Esophagus squamous epithelium (tissue), 5 donors: ENCODE measurements around the gene THOC3. TPM values are rescaled to one million over a fixed set of nuclear protein-coding genes. Genes with fewer than 3 reads are reported as not detected.
"Not testable (repeated sequence)": the region's sequence is repeated elsewhere in the genome, so short reads cannot be mapped to it uniquely, and the experiment has no call there.

Experiments used
- DNase-seq: peaks from one replicate; lab custom pipeline; 2025; lab: John Stamatoyannopoulos, UW
- H3K27ac ChIP-seq, 4 donors: fragments of 200-600 bp; sonication (generic); one replicate each; pipeline ENCODE4 v1.5.1; 2016 to 2019; ENCODE audit warnings: mild to moderate bottlenecking in 1 of 4
- H3K27me3 ChIP-seq, 4 donors: fragments of 200-600 bp; sonication (generic); 1 replicate in 3 of 4; 2 replicates in 1 of 4; pipeline versions ENCODE4 v1.5.1 to v1.6.0; 2017 to 2021; ENCODE audit warnings: antibody characterized with exemption in 1 of 4
- H3K36me3 ChIP-seq, 3 donors: fragments of 200-600 bp; sonication (generic); one replicate each; pipeline ENCODE4 v1.5.1; 2016 to 2019
- H3K4me1 ChIP-seq, 3 donors: fragments of 200-600 bp; sonication (generic); one replicate each; pipeline ENCODE4 v1.5.1; 2017 to 2019
- H3K4me3 ChIP-seq, 4 donors: fragments of 200-600 bp; sonication (generic); 1 replicate in 3 of 4; 2 replicates in 1 of 4; pipeline ENCODE4 v1.5.1; 2016 to 2019; ENCODE audit warnings: mild to moderate bottlenecking in 2 of 4, moderate library complexity in 1 of 4
- H3K9me3 ChIP-seq, 3 donors: fragments of 200-600 bp; sonication (generic); one replicate each; pipeline ENCODE4 v1.5.1; 2016 to 2019
- WGBS, 2 donors: methylation state at CpG; one replicate each; pipeline ENCODE4 v1.1.5; 2018; 5-methylcytosine and 5-hydroxymethylcytosine counted together
- intact Hi-C: fragments of 100-400 bp; cut with DNase I; formaldehyde crosslinking; loops from one replicate; pipeline ENCODE4 v1.15.0; 2022
- total RNA-seq, 4 donors: library from RNA; depleted of rRNA; stranded (reverse); fragments of >200 nt; gene quantifications; one replicate each; pipeline ENCODE4 v1.1.0, GENCODE V29; 2016
- donor health status: DM: yes; HTN: yes; CAD: no.

Gene THOC3
- 100 to 1,000 TPM; 105 to 201 (median 127) TPM for total RNA-seq

- Histone ChIP-seq H3K27ac (peak within 1 kb of the TSS; percentile 50 to 83 (median 74)), H3K4me3 (peak within 1 kb of the TSS; percentile 54 to 80 (median 64))
- H3K36me3 ChIP-seq, H3K9me3 ChIP-seq, DNase-seq, H3K4me1 ChIP-seq, H3K27me3 ChIP-seq, intact Hi-C loops: not testable (repeated sequence)
- WGBS, 2 donors, result 1% methylated on average over 18 of the region's 67 CpGs; no CpG with 5 or more reads in 1 of the 2 donors
These were observed at the start of gene THOC3 for GRCh38 chr5:175967471-175968372. Gene THOC3 (minus strand): TSS chr5:175968315. CDS start chr5:175968208, 107 bp downstream.

- H3K9me3 ChIP-seq, H3K27me3 ChIP-seq, H3K36me3 ChIP-seq, H3K27ac ChIP-seq, intact Hi-C loops, H3K4me1 ChIP-seq, DNase-seq, H3K4me3 ChIP-seq: not testable (repeated sequence)
- no CpG with 5 or more reads among the region's 4 CpGs for WGBS, 2 donors
These were observed 49.2 kb upstream of the THOC3 start for GRCh38 chr5:176017324-176017723.

- 79 to 82% methylated on average over 3 to 5 of the region's 6 CpGs for WGBS, 2 donors
- not testable (repeated sequence) for H3K4me3 ChIP-seq
These were observed 46.2 kb upstream of the THOC3 start for GRCh38 chr5:176014360-176014759.

GRCh38 chr5:176011088-176011487 lies 43.0 kb upstream of the THOC3 start:
- H3K9me3 ChIP-seq, H3K27me3 ChIP-seq, DNase-seq, H3K36me3 ChIP-seq, H3K4me3 ChIP-seq, H3K4me1 ChIP-seq, H3K27ac ChIP-seq, intact Hi-C loops: not testable (repeated sequence)
- 40 to 79% methylated on average over 1 to 4 of the region's 4 CpGs for WGBS, 2 donors

More at GRCh38 chr5:176014360-176014759, 46.2 kb upstream of the THOC3 start:
- DNase-seq, H3K27ac ChIP-seq, H3K36me3 ChIP-seq, H3K9me3 ChIP-seq, H3K27me3 ChIP-seq, H3K4me1 ChIP-seq, intact Hi-C loops: not testable (repeated sequence)

GRCh38 chr5:176010202-176010601 lies 42.1 kb upstream of the THOC3 start:
- H3K4me1 ChIP-seq, H3K36me3 ChIP-seq, H3K4me3 ChIP-seq, intact Hi-C loops, H3K27me3 ChIP-seq, DNase-seq, H3K9me3 ChIP-seq, H3K27ac ChIP-seq: not testable (repeated sequence)
- WGBS, 2 donors, result 66 to 80% methylated on average over 2 to 4 of the region's 8 CpGs

- H3K36me3 ChIP-seq, H3K27me3 ChIP-seq, H3K27ac ChIP-seq, intact Hi-C loops, H3K4me3 ChIP-seq, H3K4me1 ChIP-seq, DNase-seq, H3K9me3 ChIP-seq: not testable (repeated sequence)
- WGBS, 2 donors, result no CpG with 5 or more reads among the region's 4 CpGs
These were observed 39.1 kb upstream of the THOC3 start for GRCh38 chr5:176007220-176007619.

GRCh38 chr5:176006819-176007218 lies 38.7 kb upstream of the THOC3 start:
- H3K4me3 ChIP-seq, intact Hi-C loops, H3K36me3 ChIP-seq, H3K27ac ChIP-seq, H3K9me3 ChIP-seq, H3K27me3 ChIP-seq, DNase-seq, H3K4me1 ChIP-seq: not testable (repeated sequence)
- 87 to 88% methylated on average over 6 to 7 of the region's 13 CpGs for WGBS, 2 donors

- H3K27me3 ChIP-seq, intact Hi-C loops, DNase-seq, H3K9me3 ChIP-seq, H3K27ac ChIP-seq, H3K4me1 ChIP-seq, H3K36me3 ChIP-seq, H3K4me3 ChIP-seq: not testable (repeated sequence)
- 35% methylated on average over 2 of the region's 6 CpGs; no CpG with 5 or more reads in 1 of the 2 donors for WGBS, 2 donors
These were observed 29.9 kb upstream of the THOC3 start for GRCh38 chr5:175997979-175998378.

GRCh38 chr5:175997495-175997894 lies 29.4 kb upstream of the THOC3 start:
- H3K27me3 ChIP-seq, intact Hi-C loops: not testable (repeated sequence)
- no CpG with 5 or more reads among the region's 4 CpGs for WGBS, 2 donors

GRCh38 chr5:175996791-175997190 lies 28.7 kb upstream of the THOC3 start:
- H3K4me1 ChIP-seq, H3K27ac ChIP-seq, H3K4me3 ChIP-seq, H3K36me3 ChIP-seq, H3K9me3 ChIP-seq, H3K27me3 ChIP-seq, DNase-seq, intact Hi-C loops: not testable (repeated sequence)
- WGBS, 2 donors, result no CpG with 5 or more reads among the region's 6 CpGs

More at GRCh38 chr5:175997495-175997894, 29.4 kb upstream of the THOC3 start:
- not testable (repeated sequence) for H3K9me3 ChIP-seq, H3K27ac ChIP-seq, H3K36me3 ChIP-seq, H3K4me3 ChIP-seq, H3K4me1 ChIP-seq, DNase-seq

GRCh38 chr5:175995506-175995905 lies 27.4 kb upstream of the THOC3 start:
- H3K9me3 ChIP-seq, H3K36me3 ChIP-seq, intact Hi-C loops, H3K27me3 ChIP-seq, DNase-seq, H3K27ac ChIP-seq, H3K4me1 ChIP-seq, H3K4me3 ChIP-seq: not testable (repeated sequence)
- no CpG with 5 or more reads among the region's 6 CpGs for WGBS, 2 donors

- DNase-seq, H3K27me3 ChIP-seq, H3K36me3 ChIP-seq, H3K9me3 ChIP-seq, intact Hi-C loops, H3K27ac ChIP-seq, H3K4me3 ChIP-seq, H3K4me1 ChIP-seq: not testable (repeated sequence)
- no CpG with 5 or more reads among the region's 17 CpGs for WGBS, 2 donors
These were observed 11.4 kb upstream of the THOC3 start for GRCh38 chr5:175979371-175979995.

GRCh38 chr5:175968381-175968780 lies 266 bp upstream of the THOC3 start:
- H3K36me3 ChIP-seq, intact Hi-C loops, H3K4me1 ChIP-seq, H3K27me3 ChIP-seq, DNase-seq, H3K9me3 ChIP-seq: not testable (repeated sequence)
- Histone ChIP-seq H3K27ac (peak overlapping the region in 2 of 4 donors; percentile 68 to 79), H3K4me3 (peak overlapping the region; percentile 54 to 80 (median 64))
- WGBS, 2 donors, result 10 to 17% methylated on average over 3 of the region's 6 CpGs
